ENCODE data around the gene NRG3.

- TF ChIP-seq POLR2A (IDR thresholded peaks at IDR 0.05; ENCODE audit: low read depth) (no peak), CTCF (IDR thresholded peaks at IDR 0.05) (no peak)
These were observed 999.7 kb downstream of the NRG3 start for GRCh38 chr10:82874671-82875070.

Measured in esophagus muscularis mucosa (tissue), 3 donors.